Caco-2 (cell line): ENCODE data around the gene DLG2. TPM values are rescaled to one million over a fixed set of nuclear protein-coding genes. Genes with fewer than 3 reads are reported as not detected.

Experiments
- BruUV-seq: library from RNA; stranded (reverse); fragments of 400-500 nt; replicated peaks from 2 replicates; lab custom pipeline; 2021; lab: Mats Ljungman, UMichigan
- CTCF ChIA-PET: fragments of 300-600 bp; sonication (Branson Sonifier 250); formaldehyde crosslinking; loops from one replicate; lab custom pipeline; 2022; ENCODE audit warnings: antibody characterized with exemption; lab: Charles Lee
- POLR2A ChIA-PET: fragments of 300-600 bp; sonication (Branson Sonifier 250); formaldehyde crosslinking; loops from one replicate; lab custom pipeline; 2022; ENCODE audit warnings: antibody characterized with exemption; lab: Charles Lee
- DNase-seq, 2 experiments: peaks; one replicate each; pipeline versions ENCODE4 v3.0.0 to v3.0.0-alpha.2; 2020 to 2022
- H3K27me3 ChIP-seq: replicated peaks from 2 replicates; pipeline ENCODE4 v1.6.0; 2011; ENCODE audit warnings: low read length; ENCODE audit not compliant: control insufficient read depth, insufficient read depth
- H3K36me3 ChIP-seq: 2 replicates; pipeline ENCODE4 v1.5.1; 2011; ENCODE audit warnings: low read length; ENCODE audit not compliant: control insufficient read depth, insufficient read depth
- H3K4me1 ChIP-seq: fragments of 250-450 bp; sonication (Bioruptor Pico); 2 replicates; pipeline ENCODE4 v1.5.1; 2020; ENCODE audit warnings: mild to moderate bottlenecking
- H3K4me3 ChIP-seq: 2 replicates; pipeline ENCODE4 v1.5.1; 2011; ENCODE audit warnings: low read depth, mild to moderate bottlenecking, control low read depth, low read length
- H3K9me3 ChIP-seq: fragments of 250-450 bp; sonication (Bioruptor Pico); 2 replicates; pipeline ENCODE4 v1.5.1; 2020; ENCODE audit warnings: mild to moderate bottlenecking, moderate library complexity
- H3K27ac Mint-ChIP-seq: one replicate; pipeline ENCODE4 v1.8.0; 2022; ENCODE audit warnings: mixed read lengths; ENCODE audit not compliant: unreplicated experiment
- H3K27me3 Mint-ChIP-seq: one replicate; pipeline ENCODE4 v1.8.0; 2022; ENCODE audit warnings: mixed read lengths; ENCODE audit not compliant: insufficient read depth, unreplicated experiment
- H3K36me3 Mint-ChIP-seq: one replicate; pipeline ENCODE4 v1.8.0; 2022; ENCODE audit warnings: mild to moderate bottlenecking, mixed read lengths; ENCODE audit not compliant: insufficient read depth, unreplicated experiment
- H3K4me1 Mint-ChIP-seq: one replicate; pipeline ENCODE4 v1.8.0; 2022; ENCODE audit warnings: low read depth, mixed read lengths; ENCODE audit not compliant: unreplicated experiment
- H3K4me3 Mint-ChIP-seq: one replicate; pipeline ENCODE4 v1.8.0; 2022; ENCODE audit warnings: mild to moderate bottlenecking, moderate library complexity, mixed read lengths; ENCODE audit not compliant: unreplicated experiment
- H3K9me3 Mint-ChIP-seq: one replicate; pipeline ENCODE4 v1.8.0; 2022; ENCODE audit warnings: mixed read lengths; ENCODE audit not compliant: unreplicated experiment
- intact Hi-C: fragments of 100-400 bp; cut with micrococcal nuclease; formaldehyde crosslinking; loops from one replicate; pipeline ENCODE4 v1.10.0; 2022; ENCODE audit not compliant: unreplicated experiment
- total RNA-seq: library from RNA; stranded (reverse); gene quantifications from 2 replicates; pipeline ENCODE4 v1.2.3, GENCODE V29; 2022
- TF ChIP-seq, protein P1 (sequence below), 2 experiments: fragments of 200-600 bp in 1 of 2; IDR thresholded peaks; 1 replicate in 1 of 2; 2 replicates in 1 of 2; pipeline versions ENCODE4 v1.5.1 to v1.8.0; 2011 to 2022; ENCODE audit warnings: antibody characterized with exemption in 1 of 2, control low read depth in 1 of 2, inconsistent platforms in 1 of 2, low read depth in 1 of 2, low read length in 1 of 2, mild to moderate bottlenecking in 1 of 2, moderate library complexity in 1 of 2; ENCODE audit not compliant: insufficient read depth in 1 of 2, severe bottlenecking in 1 of 2, unreplicated experiment in 1 of 2

Gene DLG2
- total RNA-seq, 1 experiment from 2014 or later = 21.6 TPM

- POLR2A ChIA-PET = no interaction called here
- H3K27me3 Mint-ChIP-seq = peaks cover 3% of the 10 kb centered on the region
- CTCF ChIA-PET = interaction anchor here (1.0 to 1.5 kb wide), 4 partner anchors 132 to 168 kb away, joined by 3 to 10 read pairs (median 4); no protein-coding TSS in a partner anchor
- Histone ChIP-seq H3K4me3 (no peak overlapping the region), H3K27me3 (no peaks in the 10 kb centered on the region), H3K4me1 (no peaks in the 10 kb centered on the region), H3K9me3 (no peaks in the 10 kb centered on the region), H3K36me3 (no peaks in the 10 kb centered on the region)
- H3K36me3 Mint-ChIP-seq = no peaks in the 10 kb centered on the region
- intact Hi-C loops = no loop called here
- no peaks in the 10 kb centered on the region for H3K4me1 Mint-ChIP-seq
- no peak overlapping the region for H3K4me3 Mint-ChIP-seq
- DNase-seq = peak in 1 of 2 experiments; percentile 38
- H3K27ac Mint-ChIP-seq = no peak overlapping the region
- no peaks in the 10 kb centered on the region for H3K9me3 Mint-ChIP-seq
- BruUV-seq = no TSS peak
- TF ChIP-seq, protein P1, sequence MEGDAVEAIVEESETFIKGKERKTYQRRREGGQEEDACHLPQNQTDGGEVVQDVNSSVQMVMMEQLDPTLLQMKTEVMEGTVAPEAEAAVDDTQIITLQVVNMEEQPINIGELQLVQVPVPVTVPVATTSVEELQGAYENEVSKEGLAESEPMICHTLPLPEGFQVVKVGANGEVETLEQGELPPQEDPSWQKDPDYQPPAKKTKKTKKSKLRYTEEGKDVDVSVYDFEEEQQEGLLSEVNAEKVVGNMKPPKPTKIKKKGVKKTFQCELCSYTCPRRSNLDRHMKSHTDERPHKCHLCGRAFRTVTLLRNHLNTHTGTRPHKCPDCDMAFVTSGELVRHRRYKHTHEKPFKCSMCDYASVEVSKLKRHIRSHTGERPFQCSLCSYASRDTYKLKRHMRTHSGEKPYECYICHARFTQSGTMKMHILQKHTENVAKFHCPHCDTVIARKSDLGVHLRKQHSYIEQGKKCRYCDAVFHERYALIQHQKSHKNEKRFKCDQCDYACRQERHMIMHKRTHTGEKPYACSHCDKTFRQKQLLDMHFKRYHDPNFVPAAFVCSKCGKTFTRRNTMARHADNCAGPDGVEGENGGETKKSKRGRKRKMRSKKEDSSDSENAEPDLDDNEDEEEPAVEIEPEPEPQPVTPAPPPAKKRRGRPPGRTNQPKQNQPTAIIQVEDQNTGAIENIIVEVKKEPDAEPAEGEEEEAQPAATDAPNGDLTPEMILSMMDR (IDR thresholded peaks at IDR 0.05; ENCODE audit: insufficient read depth in 1 of 2, low read depth in 1 of 2, low read length in 1 of 2, severe bottlenecking in 1 of 2, unreplicated experiment in 1 of 2) = peak; percentile 20 to 25
Observed at GRCh38 chr11:84390441-84391078, 1236.6 kb downstream of the DLG2 start.

DNA sequence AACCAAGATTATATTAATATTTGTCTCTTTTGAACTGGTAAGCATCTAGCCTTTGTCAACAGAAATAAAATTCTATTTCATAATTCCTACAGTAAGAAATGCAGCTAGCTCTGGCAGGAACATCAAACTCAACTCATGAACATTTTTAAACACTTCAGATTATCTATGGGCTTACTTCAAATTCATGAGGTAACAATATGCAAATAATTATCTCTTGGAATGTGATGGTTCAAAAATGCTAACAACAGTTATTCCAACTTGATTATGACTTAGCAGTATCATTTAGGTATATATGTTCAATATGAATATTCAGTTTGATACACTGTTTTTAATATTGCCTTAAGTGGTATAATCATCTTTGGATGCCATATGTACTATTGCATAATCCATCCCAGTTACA is 1237.4 kb downstream of the DLG2 start:
- Histone ChIP-seq H3K36me3 (no peaks in the 10 kb centered on the region), H3K9me3 (no peaks in the 10 kb centered on the region), H3K4me3 (no peak overlapping the region), H3K27me3 (no peaks in the 10 kb centered on the region), H3K4me1 (no peaks in the 10 kb centered on the region)
- H3K9me3 Mint-ChIP-seq = no peaks in the 10 kb centered on the region
- intact Hi-C loops = loop anchor here (10.0 kb wide), 1 partner anchor 325 kb away; no protein-coding TSS in a partner anchor
- TF ChIP-seq, protein P1 (IDR thresholded peaks at IDR 0.05; ENCODE audit: insufficient read depth in 1 of 2, low read depth in 1 of 2, low read length in 1 of 2, severe bottlenecking in 1 of 2, unreplicated experiment in 1 of 2) = no peak
- no peak for DNase-seq
- H3K4me3 Mint-ChIP-seq = no peak overlapping the region
- H3K4me1 Mint-ChIP-seq = no peaks in the 10 kb centered on the region
- CTCF ChIA-PET = interaction anchor here (1.5 kb wide), 1 partner anchor 135 kb away, joined by 10 read pairs; no protein-coding TSS in a partner anchor
- no TSS peak for BruUV-seq
- H3K36me3 Mint-ChIP-seq = no peaks in the 10 kb centered on the region
- POLR2A ChIA-PET = no interaction called here
- no peaks in the 10 kb centered on the region for H3K27me3 Mint-ChIP-seq
- no peak overlapping the region for H3K27ac Mint-ChIP-seq

GRCh38 chr11:84384731-84385130 is 1242.4 kb downstream of the DLG2 start:
- intact Hi-C loops = loop anchor here (1.0 to 10.0 kb wide), 5 partner anchors 140 to 556 kb away; no protein-coding TSS in a partner anchor
- CTCF ChIA-PET = interaction anchor here (0.5 to 3.0 kb wide), 2 partner anchors 140 to 923 kb away, joined by 3 to 9 read pairs; no protein-coding TSS in a partner anchor
- no TSS peak for BruUV-seq

More at GRCh38 chr11:84384731-84385130, 1242.4 kb downstream of the DLG2 start:
- Histone ChIP-seq H3K9me3 (no peaks in the 10 kb centered on the region), H3K36me3 (no peaks in the 10 kb centered on the region), H3K27me3 (no peaks in the 10 kb centered on the region; the same call in 1 of the 2 replicates), H3K4me1 (no peaks in the 10 kb centered on the region), H3K4me3 (no peak overlapping the region)
- Mint-ChIP-seq H3K36me3 (no peaks in the 10 kb centered on the region), H3K4me3 (no peak overlapping the region), H3K27ac (no peak overlapping the region), H3K27me3 (no peaks in the 10 kb centered on the region), H3K4me1 (no peaks in the 10 kb centered on the region), H3K9me3 (no peaks in the 10 kb centered on the region)
- POLR2A ChIA-PET = no interaction called here
- peak; percentile 60 to 68 for DNase-seq
- TF ChIP-seq, protein P1 (IDR thresholded peaks at IDR 0.05; ENCODE audit: insufficient read depth in 1 of 2, low read depth in 1 of 2, low read length in 1 of 2, severe bottlenecking in 1 of 2, unreplicated experiment in 1 of 2) = peak; percentile 93 to 96
